Heart left ventricle (tissue), 16 donors: ENCODE data around the gene GPR78. TPM values are rescaled to one million over a fixed set of nuclear protein-coding genes. Genes with fewer than 3 reads are reported as not detected.

Source experiments
- ATAC-seq, 4 donors: fragments of 200-7000 bp; cut with Tn5 transposase; one replicate each; pipeline ENCODE4 v1.9.1; 2020 to 2022; ENCODE audit warnings: moderate library complexity in 4 of 4, mild to moderate bottlenecking in 3 of 4, moderate number of reproducible peaks in 1 of 4
- DNase-seq, 5 donors: peaks; one replicate each; pipeline ENCODE4 v3.0.0-alpha.2; 2020
- H3K27ac ChIP-seq, 12 donors: fragments of 200-600 bp; sonication (generic) in 4 of 12; one replicate each; pipeline versions ENCODE4 v1.5.0 to v1.8.0; 2016 to 2022; ENCODE audit warnings: mild to moderate bottlenecking in 2 of 12
- H3K27me3 ChIP-seq, 9 donors: fragments of 200-600 bp; sonication (generic) in 2 of 9; one replicate each; pipeline versions ENCODE4 v1.5.1 to v1.8.0; 2016 to 2022; ENCODE audit warnings: mild to moderate bottlenecking in 3 of 9
- H3K36me3 ChIP-seq, 9 donors: fragments of 200-600 bp; sonication (generic) in 2 of 9; one replicate each; pipeline versions ENCODE4 v1.5.0 to v1.8.0; 2018 to 2022; ENCODE audit warnings: mild to moderate bottlenecking in 2 of 9
- H3K4me1 ChIP-seq, 12 donors: fragments of 200-600 bp; sonication (generic) in 4 of 12; one replicate each; pipeline versions ENCODE4 v1.5.0 to v1.8.0; 2016 to 2022; ENCODE audit warnings: mild to moderate bottlenecking in 3 of 12
- H3K4me3 ChIP-seq, 12 donors: fragments of 200-600 bp; sonication (generic) in 4 of 12; one replicate each; pipeline versions ENCODE4 v1.5.0 to v1.8.0; 2017 to 2022; ENCODE audit warnings: mild to moderate bottlenecking in 9 of 12, moderate library complexity in 4 of 12
- H3K9me3 ChIP-seq, 12 donors: fragments of 200-600 bp; sonication (generic) in 4 of 12; one replicate each; pipeline versions ENCODE4 v1.5.0 to v1.8.0; 2016 to 2022; ENCODE audit warnings: mild to moderate bottlenecking in 1 of 12
- CTCF ChIP-seq, 12 donors: fragments of 200-600 bp; sonication (generic) in 4 of 12; IDR thresholded peaks; one replicate each; pipeline versions ENCODE4 v1.5.0 to v1.8.0; 2018 to 2022; ENCODE audit warnings: antibody characterized with exemption in 12 of 12, mild to moderate bottlenecking in 5 of 12
- POLR2A ChIP-seq, 2 donors: fragments of 450-650 bp; IDR thresholded peaks; one replicate each; pipeline ENCODE4 v1.6.1; 2017; ENCODE audit warnings: antibody characterized with exemption in 2 of 2, mild to moderate bottlenecking in 2 of 2, moderate library complexity in 2 of 2
- WGBS, 4 donors: extraction: QIAGEN DNeasy Blood & Tissue Kit in 2 of 4; methylation state at CpG; one replicate each; pipeline versions ENCODE4 v1.1.5 to v1.1.7; 2013 to 2018; 5-methylcytosine and 5-hydroxymethylcytosine counted together
- intact Hi-C, 10 donors: fragments of 100-400 bp; cut with DNase I; formaldehyde crosslinking; loops; one replicate each; pipeline versions ENCODE4 v1.11.1 to v1.14.2; 2022
- polyA plus RNA-seq, 2 donors: library from polyadenylated mRNA; stranded (reverse); fragments of 200-250 nt; gene quantifications; one replicate each; pipeline ENCODE4 v1.2.3, GENCODE V29; 2013
- total RNA-seq, 9 donors: library from RNA; depleted of rRNA in 2 of 9; stranded (reverse); fragments of >200 nt in 2 of 9; fragmentation: NEBNext Ultra II Directional in 3 of 9; extraction: Animal tissue kit (Norgen Biotek cat#: 25700) in 3 of 9; gene quantifications; one replicate each; pipeline versions ENCODE4 v1.1.0 to v1.2.4, GENCODE V29; 2016 to 2023
- donor health status: ischemic (EF 13 %, LVEDD 7.1; RV severe dilation, severe dysfunction).
- donor health status: healthy with polysubstance abuse.
- donor health status: DM: no; HTN: yes; CAD: no.
- donor health status: DM: no; HTN: no; CAD: no.
- donor health status: ischemic (EF 25% LVEDD 6.9; RV normal size, moderate dysfunction).
- donor health status: ischemic (EF 25% LVEDD 5.7; RV mildly dilated, moderate dysfunction).
- donor health status: healthy.
- donor health status: DM: yes; HTN: yes; CAD: no.
- donor health status: ischemic (EF 35%, LVEDD 5.7; RV mildly dilated, moderate dysfunction).
- donor health status: nonischemic (EF 11% LVEDD 7.7; RV severe dilation, severe dysfunction).
- donor health status: DM: yes; HTN: yes; CAD: no.
- donor health status: PGD.
- donor health status: ischemic (EF 29% LVEDD 5.4; RV normal size, mild dysfunction).
- donor health status: nonischemic (EF 23%, LVEDD 6.1; RV moderate dilation, normal function).

Gene GPR78
- total and polyA plus RNA-seq, 11 donors = 0.11 TPM; not detected in 10

GRCh38 chr4:8540586-8540985 is 39.6 kb upstream of the GPR78 start:
- DNase-seq = no peak
- no peak for TF ChIP-seq CTCF (IDR thresholded peaks at IDR 0.05)
- no peak for TF ChIP-seq POLR2A (IDR thresholded peaks at IDR 0.05)

DNA sequence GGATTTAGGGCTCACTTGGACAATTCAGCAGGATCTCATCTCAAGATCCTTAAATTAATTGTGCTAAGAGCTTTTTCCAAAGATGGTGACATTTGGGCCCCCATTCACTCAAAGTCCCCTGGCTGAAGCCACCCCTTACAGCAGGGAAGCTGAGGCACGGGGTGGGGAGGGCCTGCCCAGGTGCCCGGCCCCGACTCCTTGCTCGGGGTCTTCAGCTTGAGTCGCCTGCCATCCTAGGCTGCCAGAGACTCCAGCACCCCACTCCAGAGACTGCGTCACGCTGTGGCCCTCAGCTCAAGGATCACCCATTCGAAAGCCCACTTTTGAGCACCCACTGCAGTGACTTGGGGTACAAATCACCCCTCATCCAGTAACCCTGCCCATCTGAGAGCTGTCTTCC is 39.2 kb upstream of the GPR78 start:
- DNase-seq (peak in 1 of 5 donors; percentile 4), ATAC-seq (no peak)
- Histone ChIP-seq H3K27ac (no peak overlapping the region), H3K27me3 (peaks cover 0 to 5% (median 0%) of the 10 kb centered on the region in 9 donors), H3K4me1 (peaks cover 0 to 9% (median 3%) of the 10 kb centered on the region in 12 donors), H3K9me3 (no peaks in the 10 kb centered on the region), H3K4me3 (no peak overlapping the region), H3K36me3 (no peaks in the 10 kb centered on the region)
- TF ChIP-seq CTCF (IDR thresholded peaks at IDR 0.05) = no peak
- TF ChIP-seq POLR2A (IDR thresholded peaks at IDR 0.05) = no peak
- WGBS, 4 donors = 71 to 94% (median 79%) methylated on average over 3 to 8 of the region's 8 CpGs
- intact Hi-C loops = no loop called here

More at GRCh38 chr4:8540586-8540985, 39.6 kb upstream of the GPR78 start:
- Histone ChIP-seq H3K36me3 (no peaks in the 10 kb centered on the region), H3K27ac (no peak overlapping the region), H3K4me3 (no peak overlapping the region), H3K9me3 (no peaks in the 10 kb centered on the region), H3K4me1 (peaks cover 0 to 9% (median 3%) of the 10 kb centered on the region in 12 donors), H3K27me3 (peaks cover 0 to 3% (median 0%) of the 10 kb centered on the region in 9 donors)
- intact Hi-C loops = no loop called here
- 75 to 92% (median 88%) methylated on average over 9 to 11 of the region's 11 CpGs for WGBS, 4 donors
- no peak for ATAC-seq

DNA sequence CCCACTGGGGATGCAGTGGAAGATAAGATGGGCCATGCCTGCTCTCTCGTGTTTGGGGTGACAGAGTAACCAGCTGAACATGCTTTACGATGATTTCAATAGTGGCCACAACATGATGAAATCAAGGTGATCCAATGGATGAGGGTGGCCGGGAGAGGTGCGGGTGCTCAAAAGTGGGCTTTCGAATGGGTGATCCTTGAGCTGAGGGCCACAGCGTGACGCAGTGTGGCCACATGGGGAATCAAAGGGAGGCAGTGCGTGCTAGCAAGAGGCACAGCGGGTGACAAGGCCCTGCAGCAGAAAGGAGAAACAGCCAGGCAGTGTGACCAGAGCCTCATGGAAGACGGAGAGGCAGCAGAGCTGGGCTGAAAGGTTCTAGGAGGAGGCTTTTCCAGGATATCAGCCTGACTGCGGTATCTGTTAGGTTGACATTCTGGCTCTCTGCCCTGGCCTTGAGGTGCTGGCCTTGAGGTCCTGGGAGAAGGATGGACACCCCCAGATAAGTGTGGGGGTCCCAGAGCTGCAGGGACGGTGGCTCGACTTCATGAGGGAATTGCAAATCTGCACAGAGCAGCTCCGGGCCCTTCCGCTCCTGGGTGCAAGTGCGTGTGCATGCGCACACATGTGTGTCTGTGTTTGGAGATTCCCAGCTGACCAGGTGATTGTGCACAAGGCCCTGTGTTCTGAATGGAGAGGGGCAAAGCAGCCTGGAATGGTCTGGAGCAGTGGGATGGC is 38.0 kb upstream of the GPR78 start:
- 89 to 94% (median 91%) methylated on average over 16 to 17 of the region's 17 CpGs for WGBS, 4 donors
- intact Hi-C loops = no loop called here
- Histone ChIP-seq H3K4me1 (peaks cover 0 to 4% (median 1%) of the 10 kb centered on the region in 12 donors), H3K9me3 (no peaks in the 10 kb centered on the region), H3K36me3 (no peaks in the 10 kb centered on the region), H3K27ac (no peak overlapping the region), H3K4me3 (no peak overlapping the region), H3K27me3 (peaks cover 0 to 5% (median 0%) of the 10 kb centered on the region in 9 donors)
- ATAC-seq = no peak
- DNase-seq = peak in 1 of 5 donors; percentile 11
- no peak for TF ChIP-seq CTCF (IDR thresholded peaks at IDR 0.05)

DNA sequence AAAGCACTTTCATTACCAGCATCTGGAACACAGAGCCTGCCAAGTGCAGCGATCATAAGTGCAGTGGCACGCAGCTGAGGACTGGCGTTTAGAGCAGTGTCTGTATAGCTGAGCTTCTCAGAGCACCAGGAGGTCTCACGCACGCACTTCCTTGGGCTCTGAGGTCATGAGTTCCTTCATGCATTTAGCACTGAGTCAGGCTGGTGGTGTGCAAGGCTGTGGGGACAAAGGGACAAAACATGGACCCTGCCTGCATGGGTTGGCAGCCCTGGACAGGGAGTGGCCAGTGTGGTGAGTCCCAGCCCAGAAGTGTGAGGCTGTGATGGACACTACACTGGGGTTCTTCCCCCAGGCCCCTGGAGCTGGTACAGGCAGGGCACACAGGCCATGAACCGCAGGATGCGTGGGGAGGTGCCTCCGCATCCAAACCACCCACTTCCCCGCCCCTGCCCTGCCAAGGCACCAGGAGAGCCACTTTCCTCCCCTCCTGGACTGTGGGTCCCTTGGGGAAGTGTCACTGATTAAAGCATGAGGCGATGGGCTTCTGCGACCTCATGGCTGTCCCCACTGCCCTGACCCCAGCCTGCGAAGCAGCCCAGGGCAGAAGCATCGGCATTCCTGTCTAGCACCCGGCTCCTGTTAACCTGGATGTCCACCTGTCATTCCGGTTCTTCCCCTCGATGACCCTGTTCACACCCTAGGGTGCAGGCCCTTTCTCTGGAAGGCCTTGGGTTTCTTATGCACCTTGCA is 37.2 kb upstream of the GPR78 start:
- peaks cover 0 to 5% (median 0%) of the 10 kb centered on the region in 9 donors for H3K27me3 ChIP-seq
- TF ChIP-seq CTCF (IDR thresholded peaks at IDR 0.05) (no peak), POLR2A (IDR thresholded peaks at IDR 0.05) (no peak)

More for the DNA sequence above, 37.2 kb upstream of the GPR78 start:
- ATAC-seq (no peak), DNase-seq (peak in 1 of 5 donors; percentile 21)
- Histone ChIP-seq H3K36me3 (no peaks in the 10 kb centered on the region), H3K27ac (no peak overlapping the region), H3K9me3 (no peaks in the 10 kb centered on the region), H3K4me1 (no peaks in the 10 kb centered on the region), H3K4me3 (no peak overlapping the region)
- intact Hi-C loops = no loop called here
- 85 to 92% (median 88%) methylated on average over 16 of the region's 16 CpGs for WGBS, 4 donors
